Central memory CD8-positive, alpha-beta T cell (primary cell): Measurements from ENCODE around the gene ENTHD1.
"Not testable (repeated sequence)": the region's sequence is repeated elsewhere in the genome, so short reads cannot be mapped to it uniquely, and the experiment has no call there.

Experiments used
- ATAC-seq: fragments of 150-1000 bp; cut with Tn5 transposase; replicated peaks from 2 replicates; pipeline ENCODE4 v1.10.0; 2022; ENCODE audit warnings: mild to moderate bottlenecking, moderate FRiP score, moderate number of reproducible peaks; ENCODE audit not compliant: poor library complexity, severe bottlenecking; ENCODE audit errors: extremely low read depth
- DNase-seq, 2 donors: peaks; one replicate each; pipeline ENCODE4 v3.0.0; 2021; ENCODE audit warnings: low spot score in 2 of 2
- H3K27ac Mint-ChIP-seq: one replicate; pipeline ENCODE4 v1.8.0; 2022; ENCODE audit warnings: low read depth, mild to moderate bottlenecking, moderate library complexity, mixed read lengths
- H3K27me3 Mint-ChIP-seq: one replicate; pipeline ENCODE4 v1.8.0; 2022; ENCODE audit warnings: mixed read lengths
- H3K36me3 Mint-ChIP-seq: one replicate; pipeline ENCODE4 v1.8.0; 2022; ENCODE audit warnings: mild to moderate bottlenecking, moderate library complexity, mixed read lengths; ENCODE audit not compliant: insufficient read depth
- H3K4me1 Mint-ChIP-seq: one replicate; pipeline ENCODE4 v1.8.0; 2022; ENCODE audit warnings: mixed read lengths
- H3K4me3 Mint-ChIP-seq: one replicate; pipeline ENCODE4 v1.8.0; 2022; ENCODE audit warnings: mild to moderate bottlenecking, moderate library complexity, mixed read lengths
- H3K9me3 Mint-ChIP-seq: one replicate; pipeline ENCODE4 v1.8.0; 2022; ENCODE audit warnings: mixed read lengths

The ENTHD1 gene

DNA sequence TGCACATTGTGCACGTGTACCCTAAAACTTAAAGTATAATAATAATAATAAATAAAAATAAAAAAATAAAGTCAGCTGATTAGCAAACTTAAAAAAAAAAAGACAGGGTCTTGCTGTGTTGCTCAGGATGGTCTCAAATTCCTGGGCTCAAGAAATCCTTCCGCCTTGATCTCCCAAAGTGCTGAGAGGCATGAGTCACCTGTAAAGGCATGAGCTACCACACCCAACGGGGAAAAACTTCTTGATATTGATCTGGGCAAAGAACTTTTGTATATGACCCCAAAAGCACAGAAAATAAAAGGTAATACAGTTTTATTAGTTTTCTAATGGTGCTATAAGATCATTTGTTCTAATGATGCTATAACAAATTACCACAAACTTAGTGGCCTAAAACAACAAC is 46.1 kb downstream of the ENTHD1 start:
- Mint-ChIP-seq H3K36me3 (peaks cover 3% of the 10 kb centered on the region), H3K27ac (no peak overlapping the region), H3K4me1 (no peaks in the 10 kb centered on the region), H3K9me3 (no peaks in the 10 kb centered on the region), H3K27me3 (peaks cover 14% of the 10 kb centered on the region), H3K4me3 (no peak overlapping the region)
- DNase-seq (no peak), ATAC-seq (no peak)

DNA sequence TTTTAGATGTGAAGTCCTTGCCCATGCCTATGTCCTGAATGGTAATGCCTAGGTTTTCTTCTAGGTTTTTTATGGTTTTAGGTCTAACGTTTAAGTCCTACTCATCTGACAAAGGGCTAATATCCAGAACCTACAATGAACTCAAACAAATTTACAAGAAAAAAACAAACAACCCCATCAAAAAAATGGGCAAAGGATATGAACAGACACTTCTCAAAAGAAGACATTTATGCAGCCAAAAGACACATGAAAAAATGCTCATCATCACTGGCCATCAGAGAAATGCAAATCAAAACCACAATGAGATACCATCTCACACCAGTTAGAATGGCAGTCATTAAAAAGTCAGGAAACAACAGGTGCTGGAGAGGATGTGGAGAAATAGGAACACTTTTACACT is 47.0 kb downstream of the ENTHD1 start:
- H3K36me3 Mint-ChIP-seq, DNase-seq, H3K27ac Mint-ChIP-seq, H3K4me1 Mint-ChIP-seq, H3K9me3 Mint-ChIP-seq, H3K4me3 Mint-ChIP-seq, ATAC-seq: not testable (repeated sequence)
- H3K27me3 Mint-ChIP-seq = peaks cover 10% of the 10 kb centered on the region

DNA sequence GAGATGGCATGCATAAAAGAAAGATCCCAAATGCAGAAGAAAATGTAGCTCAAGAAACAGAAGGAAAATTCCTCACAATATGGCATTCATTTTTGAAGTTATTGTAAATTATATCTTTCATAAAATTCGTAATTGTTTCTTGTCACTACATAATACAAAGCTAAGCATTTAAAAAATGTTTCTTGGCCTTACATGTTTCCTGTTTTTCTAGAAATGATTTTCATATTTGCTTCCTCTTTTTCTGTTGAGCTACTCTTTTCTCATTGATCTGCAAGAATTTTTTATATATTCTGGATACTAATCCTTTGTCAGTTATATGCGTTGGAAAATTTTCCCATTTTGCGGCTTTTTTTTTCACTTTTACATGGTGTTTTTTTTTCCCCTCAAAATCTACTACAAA is 48.0 kb downstream of the ENTHD1 start:
- Mint-ChIP-seq H3K4me3 (no peak overlapping the region), H3K9me3 (no peaks in the 10 kb centered on the region), H3K27me3 (peaks cover under 1% of the 10 kb centered on the region), H3K36me3 (peaks cover 3% of the 10 kb centered on the region), H3K4me1 (no peaks in the 10 kb centered on the region), H3K27ac (no peak overlapping the region)
- no peak for DNase-seq
- no peak for ATAC-seq

DNA sequence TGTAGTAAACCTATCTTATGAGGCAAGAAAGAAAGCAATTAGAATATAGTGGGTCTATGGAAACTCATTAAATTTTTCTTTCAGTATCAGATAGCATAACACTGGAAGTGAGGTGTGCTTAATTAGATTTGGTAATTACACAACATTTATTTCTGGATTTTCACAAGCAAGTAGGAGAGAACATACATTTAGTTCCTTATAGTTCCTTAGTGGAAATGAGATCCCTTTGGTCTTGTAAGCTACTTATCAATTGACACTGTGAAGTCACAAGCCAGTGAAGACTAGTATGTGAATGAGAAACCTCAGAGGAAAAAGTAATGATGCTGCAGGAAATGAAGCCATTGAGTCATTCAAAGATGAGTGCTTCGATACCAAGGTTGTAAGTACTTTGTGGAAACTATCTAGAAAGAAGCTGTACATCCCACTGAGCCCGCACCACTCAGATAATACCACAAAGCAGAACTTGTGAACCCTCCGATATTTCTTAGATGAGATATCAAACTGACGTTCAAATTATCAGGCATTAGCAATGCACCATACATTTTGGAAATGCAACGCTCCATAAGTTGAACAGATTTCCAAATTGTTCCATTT is 53.5 kb downstream of the ENTHD1 start:
- no peak for DNase-seq
- Mint-ChIP-seq H3K9me3 (no peaks in the 10 kb centered on the region), H3K27ac (peak overlapping the region; percentile 48), H3K4me3 (no peak overlapping the region), H3K36me3 (peaks cover 3% of the 10 kb centered on the region), H3K4me1 (peaks cover 15% of the 10 kb centered on the region), H3K27me3 (no peaks in the 10 kb centered on the region)
- ATAC-seq = peak; percentile 71

DNA sequence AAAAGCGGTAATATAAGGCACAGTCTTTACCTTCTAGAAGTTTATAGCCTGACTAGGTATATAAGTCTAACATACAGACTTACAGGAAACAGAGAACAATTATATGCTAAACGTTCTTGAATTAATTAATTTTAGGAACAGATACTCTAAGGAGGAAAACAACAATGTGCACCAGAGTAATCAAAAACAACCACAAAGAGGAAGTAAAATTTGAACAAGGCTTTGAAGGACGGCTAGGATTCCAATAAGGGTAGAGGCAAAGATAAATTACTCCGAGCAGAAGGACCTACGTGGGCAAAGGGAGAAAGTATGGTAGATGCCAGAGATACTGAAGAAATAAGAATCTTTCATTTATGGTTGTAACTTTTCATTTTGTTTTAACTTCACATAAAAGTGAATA is 54.4 kb downstream of the ENTHD1 start:
- no peaks in the 10 kb centered on the region for H3K9me3 Mint-ChIP-seq
- no peak for ATAC-seq
- no peaks in the 10 kb centered on the region for H3K27me3 Mint-ChIP-seq
- peaks cover 3% of the 10 kb centered on the region for H3K36me3 Mint-ChIP-seq
- DNase-seq = no peak
- H3K27ac Mint-ChIP-seq = peak overlapping the region; percentile 48
- H3K4me1 Mint-ChIP-seq = peaks cover 15% of the 10 kb centered on the region
- no peak overlapping the region for H3K4me3 Mint-ChIP-seq

DNA sequence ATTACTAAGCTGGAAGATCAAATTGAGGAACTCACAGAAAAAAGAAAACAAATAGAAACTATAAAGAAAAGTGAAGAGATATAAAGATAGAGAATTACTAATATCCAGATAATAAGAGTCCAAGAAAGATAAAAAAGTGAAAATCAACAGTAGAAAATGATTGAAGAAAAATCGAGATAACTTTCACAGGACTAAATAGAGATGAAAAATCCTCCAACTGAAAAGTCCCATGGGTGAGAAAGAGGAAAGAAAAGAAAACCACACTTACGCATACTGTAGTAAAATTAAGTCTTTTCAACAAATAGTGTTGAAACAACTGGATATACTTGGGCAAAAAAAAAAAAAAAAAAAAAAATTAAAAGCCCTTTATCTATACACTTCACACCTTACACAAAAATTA is 60.0 kb downstream of the ENTHD1 start:
- DNase-seq = no peak
- Mint-ChIP-seq H3K27ac (no peak overlapping the region), H3K27me3 (peaks cover 10% of the 10 kb centered on the region), H3K9me3 (no peaks in the 10 kb centered on the region), H3K4me3 (no peak overlapping the region), H3K36me3 (no peaks in the 10 kb centered on the region), H3K4me1 (peaks cover 11% of the 10 kb centered on the region)
- no peak for ATAC-seq

DNA sequence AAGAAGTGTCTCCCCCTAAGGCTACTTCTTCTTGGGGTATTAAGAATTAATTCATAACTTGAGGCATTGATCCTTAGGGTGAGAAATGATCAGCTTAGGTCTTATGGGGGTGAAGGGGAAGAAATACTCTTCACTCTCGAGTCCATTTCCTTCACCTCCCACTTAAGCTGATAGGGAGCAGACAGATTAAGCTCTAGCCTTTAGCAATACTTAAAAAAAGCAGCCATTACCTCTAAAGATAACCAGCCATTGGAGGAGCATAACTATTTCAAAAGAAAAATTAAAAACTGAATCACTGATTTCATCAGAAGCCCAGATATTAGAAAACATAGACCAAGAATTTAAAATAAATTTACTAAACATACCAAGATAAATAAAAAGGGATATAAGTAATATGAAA is 60.5 kb downstream of the ENTHD1 start:
- H3K4me1 Mint-ChIP-seq = peaks cover 11% of the 10 kb centered on the region
- peaks cover 10% of the 10 kb centered on the region for H3K27me3 Mint-ChIP-seq
- ATAC-seq (no peak), DNase-seq (no peak)
- no peak overlapping the region for H3K27ac Mint-ChIP-seq
- H3K36me3 Mint-ChIP-seq = no peaks in the 10 kb centered on the region
- H3K9me3 Mint-ChIP-seq = no peaks in the 10 kb centered on the region
- no peak overlapping the region for H3K4me3 Mint-ChIP-seq

DNA sequence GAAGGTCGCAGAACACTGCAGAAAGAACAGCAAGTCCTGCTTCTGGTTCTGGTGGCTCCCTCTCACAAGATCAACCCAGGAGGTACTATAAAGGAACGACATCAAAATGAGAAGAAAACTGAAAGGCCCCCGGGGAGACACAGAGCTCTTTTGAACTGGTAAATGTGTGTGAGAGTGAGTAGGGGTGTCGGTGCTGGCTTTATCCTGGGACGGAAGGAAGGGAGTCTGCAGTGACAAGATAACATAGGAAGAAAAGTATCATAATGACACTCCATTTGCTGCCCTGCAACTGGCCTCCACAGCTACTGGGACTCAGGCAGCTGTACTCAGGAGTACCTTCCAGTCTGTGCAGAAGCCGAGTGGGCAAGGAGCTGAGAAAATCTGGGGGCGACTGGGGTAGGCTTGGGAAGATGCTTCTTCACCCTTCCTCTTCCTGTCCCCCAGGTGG is 60.9 kb downstream of the ENTHD1 start:
- ATAC-seq (no peak), DNase-seq (no peak)
- Mint-ChIP-seq H3K4me1 (peaks cover 11% of the 10 kb centered on the region), H3K27me3 (peaks cover 10% of the 10 kb centered on the region), H3K9me3 (no peaks in the 10 kb centered on the region), H3K4me3 (peak overlapping the region; percentile 1), H3K27ac (no peak overlapping the region), H3K36me3 (no peaks in the 10 kb centered on the region)

DNA sequence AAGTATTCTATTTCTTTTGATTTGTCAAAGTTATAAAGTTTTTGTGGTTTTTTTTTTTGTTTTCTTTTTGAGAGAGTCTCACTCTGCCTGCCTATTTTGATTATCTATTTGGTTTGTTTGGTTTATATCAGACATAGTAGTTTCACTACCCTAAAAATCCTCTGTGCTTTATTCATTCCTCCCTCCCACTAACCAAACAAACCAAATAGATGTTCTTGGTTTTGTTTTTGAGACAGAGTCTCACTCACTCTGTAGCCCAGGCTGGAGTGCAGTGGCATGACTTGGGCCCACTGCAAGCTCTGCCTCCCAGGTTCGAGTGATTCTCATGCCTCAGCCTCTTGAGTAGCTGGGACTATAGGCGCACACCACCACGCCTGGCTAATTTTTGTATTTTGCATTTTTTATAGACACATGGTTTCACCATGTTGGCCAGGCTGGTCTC is 67.9 kb downstream of the ENTHD1 start:
- no peak for DNase-seq
- no peak overlapping the region for H3K27ac Mint-ChIP-seq
- peaks cover 2% of the 10 kb centered on the region for H3K4me1 Mint-ChIP-seq
- no peaks in the 10 kb centered on the region for H3K36me3 Mint-ChIP-seq
- no peak for ATAC-seq
- no peak overlapping the region for H3K4me3 Mint-ChIP-seq
- no peaks in the 10 kb centered on the region for H3K9me3 Mint-ChIP-seq
- peaks cover 4% of the 10 kb centered on the region for H3K27me3 Mint-ChIP-seq

DNA sequence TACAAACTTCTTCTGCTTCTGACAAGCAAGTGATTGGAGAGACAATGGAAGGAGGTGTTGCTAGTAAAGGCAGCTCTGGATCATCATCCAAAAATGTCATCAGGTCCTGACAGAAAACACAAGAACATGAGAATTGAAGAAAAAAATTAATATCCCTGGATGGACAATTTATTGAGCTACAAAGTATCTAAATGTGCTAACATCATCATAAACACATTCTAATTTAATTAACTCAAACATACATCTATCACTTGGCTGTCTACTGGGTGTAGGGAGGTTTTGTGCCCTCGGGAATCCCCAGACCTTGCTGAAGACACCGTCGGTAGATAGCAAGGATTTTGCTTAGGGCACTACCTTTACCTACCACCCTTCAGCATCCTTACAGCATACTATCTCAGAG is 72.6 kb downstream of the ENTHD1 start:
- ATAC-seq = no peak
- no peaks in the 10 kb centered on the region for H3K4me1 Mint-ChIP-seq
- H3K4me3 Mint-ChIP-seq = no peak overlapping the region
- H3K27ac Mint-ChIP-seq = no peak overlapping the region
- no peaks in the 10 kb centered on the region for H3K9me3 Mint-ChIP-seq
- H3K27me3 Mint-ChIP-seq = no peaks in the 10 kb centered on the region
- H3K36me3 Mint-ChIP-seq = no peaks in the 10 kb centered on the region
- no peak for DNase-seq

DNA sequence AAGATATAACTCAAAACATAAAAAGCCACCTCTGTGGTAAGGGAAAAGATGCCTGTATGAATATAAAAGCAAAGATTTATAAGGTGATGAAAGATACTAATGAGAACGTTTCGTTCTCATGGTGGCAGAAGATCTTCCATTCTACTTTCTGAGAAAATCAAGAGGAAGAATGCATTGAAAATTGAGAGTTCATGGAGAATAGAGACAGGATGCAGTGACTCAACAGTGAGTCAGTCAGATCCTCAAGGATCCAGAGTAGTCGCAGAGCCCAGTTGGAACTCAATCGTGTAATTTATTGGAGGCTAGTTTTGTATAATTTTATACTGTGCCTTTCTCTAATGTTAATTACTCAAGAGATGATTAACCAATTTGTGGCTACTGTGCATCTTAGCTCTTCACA is 73.3 kb downstream of the ENTHD1 start:
- Mint-ChIP-seq H3K9me3 (no peaks in the 10 kb centered on the region), H3K27me3 (no peaks in the 10 kb centered on the region), H3K36me3 (no peaks in the 10 kb centered on the region), H3K27ac (no peak overlapping the region), H3K4me3 (no peak overlapping the region), H3K4me1 (no peaks in the 10 kb centered on the region)
- ATAC-seq (no peak), DNase-seq (no peak)

DNA sequence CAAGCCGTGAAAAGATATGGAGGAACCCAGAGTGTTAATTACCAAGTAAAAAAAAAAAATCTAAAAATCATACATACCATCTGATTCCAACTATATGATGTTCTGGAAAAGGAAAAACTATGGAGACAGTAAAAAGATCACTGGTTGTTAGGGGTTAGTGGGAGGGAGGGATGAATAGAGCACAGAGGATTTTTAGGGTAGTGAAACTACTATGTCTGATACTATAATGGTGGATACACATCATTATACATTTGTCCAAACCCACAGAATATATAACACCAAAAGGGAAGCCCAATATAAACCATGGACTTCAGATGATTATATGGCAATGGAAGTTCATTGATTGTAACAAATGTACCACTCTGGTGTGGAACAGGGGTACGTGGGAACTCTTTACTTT is 74.1 kb downstream of the ENTHD1 start:
- Mint-ChIP-seq H3K4me1 (no peaks in the 10 kb centered on the region), H3K9me3 (no peaks in the 10 kb centered on the region), H3K4me3 (no peak overlapping the region), H3K27ac (no peak overlapping the region), H3K36me3 (no peaks in the 10 kb centered on the region), H3K27me3 (no peaks in the 10 kb centered on the region)
- ATAC-seq = no peak
- DNase-seq = no peak

DNA sequence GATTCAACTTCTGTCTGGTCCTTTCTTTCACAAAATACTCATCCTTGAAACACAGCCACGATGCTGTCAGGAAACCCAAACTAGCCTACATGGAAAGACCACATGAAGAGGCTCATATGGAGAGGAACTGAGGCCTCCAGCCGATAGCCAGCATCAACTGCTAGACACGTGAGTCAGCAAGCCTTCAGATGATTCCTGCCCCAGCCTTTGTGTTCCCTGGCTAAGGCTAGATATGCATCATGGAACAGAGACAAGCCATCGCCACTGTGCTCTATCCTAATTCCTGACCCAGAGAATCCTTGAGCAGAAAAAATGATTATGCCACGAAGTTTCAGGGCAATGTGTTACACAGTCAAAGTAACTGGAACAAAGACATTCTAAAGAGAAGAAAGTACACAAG is 75.5 kb downstream of the ENTHD1 start:
- no peak overlapping the region for H3K4me3 Mint-ChIP-seq
- H3K27me3 Mint-ChIP-seq = no peaks in the 10 kb centered on the region
- H3K9me3 Mint-ChIP-seq = no peaks in the 10 kb centered on the region
- H3K36me3 Mint-ChIP-seq = no peaks in the 10 kb centered on the region
- H3K27ac Mint-ChIP-seq = no peak overlapping the region
- DNase-seq = no peak
- ATAC-seq = no peak
- H3K4me1 Mint-ChIP-seq = no peaks in the 10 kb centered on the region

DNA sequence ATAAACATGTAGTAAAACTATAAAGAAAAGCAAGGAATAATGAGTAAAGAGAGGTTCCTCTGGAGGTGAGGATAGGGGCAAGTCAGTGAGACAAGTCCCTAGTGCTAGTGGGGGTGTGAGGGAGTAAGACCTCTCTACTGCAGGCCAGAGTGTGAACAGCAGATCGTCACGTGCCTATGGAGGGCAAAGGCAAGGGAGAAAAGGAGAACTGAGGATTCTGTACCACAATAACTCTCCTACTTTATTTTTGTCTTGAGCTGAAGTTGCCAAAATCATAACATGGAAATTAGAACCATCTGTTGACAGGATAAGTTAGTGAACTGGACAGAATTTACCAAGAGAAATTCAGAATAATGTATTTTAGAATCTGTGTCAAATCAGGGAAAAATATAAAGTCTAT is 77.6 kb downstream of the ENTHD1 start:
- Mint-ChIP-seq H3K4me1 (no peaks in the 10 kb centered on the region), H3K4me3 (no peak overlapping the region), H3K27ac (no peak overlapping the region), H3K9me3 (no peaks in the 10 kb centered on the region), H3K27me3 (peaks cover 9% of the 10 kb centered on the region), H3K36me3 (no peaks in the 10 kb centered on the region)
- ATAC-seq = no peak
- DNase-seq = no peak
